H9 (cell line): ENCODE data around the gene LGALS7. TPM values are rescaled to one million over a fixed set of nuclear protein-coding genes. Genes with fewer than 3 reads are reported as not detected.

Experiments
- DNase-seq: peaks from one replicate; pipeline ENCODE4 v3.0.0-alpha.2; 2017
- H2AFZ ChIP-seq: one replicate; pipeline ENCODE4 v1.6.1; 2013; ENCODE audit warnings: mild to moderate bottlenecking, low read length, control low read depth, moderate library complexity
- H2AK5ac ChIP-seq: 2 replicates; pipeline ENCODE4 v1.6.1; 2013; ENCODE audit warnings: low read length, control low read depth, mixed read lengths; ENCODE audit not compliant: insufficient read length
- H2BK120ac ChIP-seq: one replicate; pipeline ENCODE4 v1.6.1; 2013; ENCODE audit warnings: low read depth, mild to moderate bottlenecking, low read length, control low read depth, inconsistent platforms; ENCODE audit not compliant: poor library complexity, severe bottlenecking
- H2BK12ac ChIP-seq: 2 replicates; pipeline ENCODE4 v1.6.1; 2013; ENCODE audit warnings: low read length, control low read depth, mixed read lengths, low read depth; ENCODE audit not compliant: insufficient read length
- H2BK15ac ChIP-seq: 2 replicates; pipeline ENCODE4 v1.6.1; 2013; ENCODE audit warnings: low read depth, low read length, control low read depth
- H2BK20ac ChIP-seq: one replicate; pipeline ENCODE4 v1.6.1; 2013; ENCODE audit warnings: low read depth, mild to moderate bottlenecking, low read length, control low read depth, inconsistent platforms; ENCODE audit not compliant: poor library complexity, severe bottlenecking
- H2BK5ac ChIP-seq: 2 replicates; pipeline ENCODE4 v1.6.1; 2013; ENCODE audit warnings: low read length, control low read depth, mixed read lengths; ENCODE audit not compliant: insufficient read length
- H3K14ac ChIP-seq: 2 replicates; pipeline ENCODE4 v1.6.1; 2013; ENCODE audit warnings: low read length, control low read depth; ENCODE audit not compliant: insufficient read depth
- H3K18ac ChIP-seq: 2 replicates; pipeline ENCODE4 v1.6.1; 2013; ENCODE audit warnings: low read depth, mild to moderate bottlenecking, mixed read lengths, low read length, control low read depth; ENCODE audit not compliant: insufficient read length
- H3K23ac ChIP-seq: 2 replicates; pipeline ENCODE4 v1.6.1; 2013; ENCODE audit warnings: low read length, control low read depth, mixed read lengths, low read depth; ENCODE audit not compliant: insufficient read length
- H3K23me2 ChIP-seq: 2 replicates; pipeline ENCODE4 v1.6.1; 2013; ENCODE audit warnings: low read depth, mild to moderate bottlenecking, mixed read lengths, low read length, control low read depth; ENCODE audit not compliant: insufficient read length, poor library complexity, severe bottlenecking
- H3K27ac ChIP-seq: 2 replicates; pipeline ENCODE4 v1.5.1; 2013; ENCODE audit warnings: low read length, control low read depth, mixed read lengths, low read depth; ENCODE audit not compliant: insufficient read length
- H3K27me3 ChIP-seq: 2 replicates; pipeline ENCODE4 v1.6.1; 2013; ENCODE audit warnings: low read length, control low read depth, inconsistent platforms; ENCODE audit not compliant: insufficient read depth
- H3K4ac ChIP-seq: 2 replicates; pipeline ENCODE4 v1.6.1; 2013; ENCODE audit warnings: low read depth, mild to moderate bottlenecking, control low read depth, inconsistent platforms, low read length, moderate library complexity
- H3K4me1 ChIP-seq: 2 replicates; pipeline ENCODE4 v1.6.1; 2013; ENCODE audit warnings: low read length, control low read depth, inconsistent platforms; ENCODE audit not compliant: insufficient read depth
- H3K4me2 ChIP-seq: 2 replicates; pipeline ENCODE4 v1.6.1; 2013; ENCODE audit warnings: low read length, control low read depth, mixed read lengths; ENCODE audit not compliant: insufficient read length, insufficient read depth
- H3K56ac ChIP-seq: 2 replicates; pipeline ENCODE4 v1.6.1; 2013; ENCODE audit warnings: low read depth, mild to moderate bottlenecking, mixed read lengths, low read length, control low read depth; ENCODE audit not compliant: insufficient read length
- H3K79me1 ChIP-seq: 2 replicates; pipeline ENCODE4 v1.6.1; 2013; ENCODE audit warnings: low read depth, mild to moderate bottlenecking, moderate library complexity, low read length, control low read depth, inconsistent platforms; ENCODE audit not compliant: insufficient read depth, poor library complexity, severe bottlenecking
- H3K79me2 ChIP-seq: 2 replicates; pipeline ENCODE4 v1.6.1; 2013; ENCODE audit warnings: low read length, control low read depth, inconsistent platforms; ENCODE audit not compliant: insufficient read depth
- H3K9ac ChIP-seq: 2 replicates; pipeline ENCODE4 v1.6.1; 2013; ENCODE audit warnings: low read length, control low read depth, mixed read lengths; ENCODE audit not compliant: insufficient read length; ENCODE audit errors: extremely low read depth
- H3K9me3 ChIP-seq: one replicate; pipeline ENCODE4 v1.6.1; 2013; ENCODE audit warnings: low read depth, low read length, inconsistent platforms; ENCODE audit not compliant: control insufficient read depth
- H3T11ph ChIP-seq: one replicate; pipeline ENCODE4 v1.6.1; 2013; ENCODE audit warnings: mild to moderate bottlenecking, low read length, control low read depth, inconsistent platforms
- H4K20me1 ChIP-seq: one replicate; pipeline ENCODE4 v1.6.1; 2013; ENCODE audit not compliant: control insufficient read depth, insufficient read length, insufficient read depth
- H4K5ac ChIP-seq: 2 replicates; pipeline ENCODE4 v1.6.1; 2013; ENCODE audit warnings: low read depth, mild to moderate bottlenecking, mixed read lengths, low read length, control low read depth; ENCODE audit not compliant: insufficient read length
- H4K8ac ChIP-seq: replicated peaks from 2 replicates; pipeline ENCODE4 v1.6.1; 2013; ENCODE audit warnings: low read length, control low read depth, mixed read lengths, low read depth; ENCODE audit not compliant: insufficient read length
- H4K91ac ChIP-seq: 2 replicates; pipeline ENCODE4 v1.6.1; 2013; ENCODE audit warnings: low read depth, mild to moderate bottlenecking, moderate library complexity, mixed read lengths, low read length, control low read depth; ENCODE audit not compliant: insufficient read length
- H3K27ac Mint-ChIP-seq, 3 experiments: 2 replicates in 2 of 3; 3 replicates in 1 of 3; pipeline ENCODE4 v1.8.0; 2020 to 2021; ENCODE audit warnings: mixed read lengths in 3 of 3, mild to moderate bottlenecking in 1 of 3, moderate library complexity in 1 of 3
- H3K27me3 Mint-ChIP-seq: 2 replicates; pipeline ENCODE4 v1.8.0; 2021; ENCODE audit warnings: low read depth, mild to moderate bottlenecking, moderate library complexity, mixed read lengths
- H3K36me3 Mint-ChIP-seq, 3 experiments: 2 replicates in 2 of 3; 3 replicates in 1 of 3; pipeline ENCODE4 v1.8.0; 2020 to 2021; ENCODE audit warnings: low read depth in 3 of 3, mixed read lengths in 3 of 3; ENCODE audit not compliant: insufficient read depth in 1 of 3
- H3K4me1 Mint-ChIP-seq, 2 experiments: 2 replicates each; pipeline ENCODE4 v1.8.0; 2020; ENCODE audit warnings: mixed read lengths in 2 of 2
- H3K4me3 Mint-ChIP-seq, 2 experiments: 2 replicates in 1 of 2; 3 replicates in 1 of 2; pipeline ENCODE4 v1.8.0; 2020 to 2021; ENCODE audit warnings: mild to moderate bottlenecking in 2 of 2, mixed read lengths in 2 of 2, moderate library complexity in 1 of 2
- H3K9me3 Mint-ChIP-seq, 2 experiments: 2 replicates in 1 of 2; 3 replicates in 1 of 2; pipeline ENCODE4 v1.8.0; 2020; ENCODE audit warnings: mild to moderate bottlenecking in 2 of 2, mixed read lengths in 2 of 2, moderate library complexity in 1 of 2
- WGBS: extraction: QIAGEN DNeasy Blood & Tissue Kit; methylation state at CpG from one replicate; pipeline ENCODE4 v1.1.7; 2013; ENCODE audit warnings: missing lambda C conversion rate, low lambda C conversion rate, mixed read lengths; ENCODE audit not compliant: insufficient read length; ENCODE audit errors: extremely low coverage; 5-methylcytosine and 5-hydroxymethylcytosine counted together
- total RNA-seq: library from RNA; stranded (reverse); gene quantifications from 2 replicates; pipeline ENCODE4 v1.2.1, GENCODE V29; 2021
- TF ChIP-seq, protein P1 (sequence below): fragments of 200-600 bp; sonication (generic); conservative IDR thresholded peaks from 3 replicates; pipeline ENCODE4 v1.8.0; 2021; ENCODE audit warnings: antibody characterized with exemption, mild to moderate bottlenecking

LGALS7 gene
- total RNA-seq, 1 experiment from 2014 or later = not detected

DNA sequence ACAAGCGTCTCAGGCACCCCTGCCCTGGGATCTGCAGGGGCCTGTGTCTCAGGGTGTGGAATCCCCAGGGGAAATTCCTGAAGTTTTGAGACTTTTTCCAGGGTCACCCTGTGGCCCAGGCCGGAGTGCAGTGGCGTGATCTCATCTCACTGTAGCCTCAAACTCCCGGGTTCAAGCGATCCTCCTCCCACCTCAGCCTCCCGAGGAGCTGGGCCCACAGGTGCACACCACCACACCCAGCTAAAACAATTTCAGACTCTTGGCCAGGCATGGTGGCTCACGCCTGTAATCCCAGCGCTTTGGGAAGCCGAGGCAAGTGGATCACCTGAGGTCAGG lies 33.1 kb downstream of the LGALS7 start:
- H2BK15ac ChIP-seq = no peak overlapping the region
- no peaks in the 10 kb centered on the region for H4K20me1 ChIP-seq
- no peak overlapping the region for H4K5ac ChIP-seq
- no peak overlapping the region for H3K4me3 Mint-ChIP-seq
- no peak overlapping the region for H4K91ac ChIP-seq
- no peak overlapping the region for H3K4ac ChIP-seq
- H2BK20ac ChIP-seq = no peak overlapping the region
- H3K4me2 ChIP-seq = no peak overlapping the region
- WGBS = no CpG with 5 or more reads among the region's 9 CpGs
- peaks cover 2 to 11% of the 10 kb centered on the region in 2 experiments; a peak in 3 of 4 replicates for H3K4me1 Mint-ChIP-seq
- no peaks in the 10 kb centered on the region; the same call in 1 of the 2 replicates for H3K27me3 ChIP-seq
- no peaks in the 10 kb centered on the region for H3K79me2 ChIP-seq
- H2AFZ ChIP-seq = no peak overlapping the region
- no peak overlapping the region for H3K9ac ChIP-seq
- H4K8ac ChIP-seq = no peak overlapping the region
- H3K36me3 Mint-ChIP-seq = peaks cover 0 to 6% (median 0%) of the 10 kb centered on the region in 3 experiments; a peak in 3 of 7 replicates
- no peak overlapping the region for H3K27ac ChIP-seq
- H2AK5ac ChIP-seq = no peak overlapping the region
- no peaks in the 10 kb centered on the region for H3K4me1 ChIP-seq
- no peak overlapping the region for H3K14ac ChIP-seq
- H2BK12ac ChIP-seq = no peak overlapping the region
- H3K9me3 Mint-ChIP-seq = no peaks in the 10 kb centered on the region; a peak in 1 of 5 replicates
- no peak overlapping the region for H3K56ac ChIP-seq
- H3K23ac ChIP-seq = no peak overlapping the region
- DNase-seq = no peak
- no peak overlapping the region for H3K18ac ChIP-seq
- H2BK5ac ChIP-seq = no peak overlapping the region
- H3K27me3 Mint-ChIP-seq = peaks cover 28% of the 10 kb centered on the region
- TF ChIP-seq, protein P1, sequence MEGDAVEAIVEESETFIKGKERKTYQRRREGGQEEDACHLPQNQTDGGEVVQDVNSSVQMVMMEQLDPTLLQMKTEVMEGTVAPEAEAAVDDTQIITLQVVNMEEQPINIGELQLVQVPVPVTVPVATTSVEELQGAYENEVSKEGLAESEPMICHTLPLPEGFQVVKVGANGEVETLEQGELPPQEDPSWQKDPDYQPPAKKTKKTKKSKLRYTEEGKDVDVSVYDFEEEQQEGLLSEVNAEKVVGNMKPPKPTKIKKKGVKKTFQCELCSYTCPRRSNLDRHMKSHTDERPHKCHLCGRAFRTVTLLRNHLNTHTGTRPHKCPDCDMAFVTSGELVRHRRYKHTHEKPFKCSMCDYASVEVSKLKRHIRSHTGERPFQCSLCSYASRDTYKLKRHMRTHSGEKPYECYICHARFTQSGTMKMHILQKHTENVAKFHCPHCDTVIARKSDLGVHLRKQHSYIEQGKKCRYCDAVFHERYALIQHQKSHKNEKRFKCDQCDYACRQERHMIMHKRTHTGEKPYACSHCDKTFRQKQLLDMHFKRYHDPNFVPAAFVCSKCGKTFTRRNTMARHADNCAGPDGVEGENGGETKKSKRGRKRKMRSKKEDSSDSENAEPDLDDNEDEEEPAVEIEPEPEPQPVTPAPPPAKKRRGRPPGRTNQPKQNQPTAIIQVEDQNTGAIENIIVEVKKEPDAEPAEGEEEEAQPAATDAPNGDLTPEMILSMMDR = no peak
- no peak overlapping the region for H3K27ac Mint-ChIP-seq
- peaks cover 4% of the 10 kb centered on the region for H3K23me2 ChIP-seq
- no peaks in the 10 kb centered on the region for H3K79me1 ChIP-seq
- no peak overlapping the region for H3T11ph ChIP-seq
- no peak overlapping the region for H2BK120ac ChIP-seq
- H3K9me3 ChIP-seq = no peaks in the 10 kb centered on the region
